HG02852 (cell line): Measurements from ENCODE around the gene AFF3.

Experiments used
- ATAC-seq: cut with Tn5 transposase; IDR thresholded peaks from one replicate; pipeline ENCODE4 v1.9.1; 2021; ENCODE audit warnings: mild to moderate bottlenecking, moderate library complexity; ENCODE audit not compliant: unreplicated experiment

Gene AFF3

GRCh38 chr2:99623035-99623434 lies 519.4 kb downstream of the AFF3 start:
- ATAC-seq, result no peak

GRCh38 chr2:99622534-99622933 lies 519.9 kb downstream of the AFF3 start:
- ATAC-seq, result no peak

- no peak for ATAC-seq
Observed at GRCh38 chr2:99621774-99622173, 520.6 kb downstream of the AFF3 start.

- ATAC-seq, result no peak
Observed at GRCh38 chr2:99621106-99621505, 521.3 kb downstream of the AFF3 start.

- no peak for ATAC-seq
Observed at GRCh38 chr2:99619151-99619550, 523.2 kb downstream of the AFF3 start.

GRCh38 chr2:99618579-99619097 lies 523.8 kb downstream of the AFF3 start:
- no peak for ATAC-seq

GRCh38 chr2:99617811-99618210 lies 524.6 kb downstream of the AFF3 start:
- ATAC-seq, result no peak

- ATAC-seq, result no peak
Observed at GRCh38 chr2:99615247-99615771, 527.1 kb downstream of the AFF3 start.

GRCh38 chr2:99613980-99614379 lies 528.4 kb downstream of the AFF3 start:
- no peak for ATAC-seq

- no peak for ATAC-seq
Observed at GRCh38 chr2:99611786-99612185, 530.6 kb downstream of the AFF3 start.

- ATAC-seq, result no peak
Observed at GRCh38 chr2:99611034-99611433, 531.4 kb downstream of the AFF3 start.

GRCh38 chr2:99609851-99610381 lies 532.5 kb downstream of the AFF3 start:
- ATAC-seq, result no peak

- ATAC-seq, result no peak
Observed at GRCh38 chr2:99608861-99609260, 533.5 kb downstream of the AFF3 start.

- no peak for ATAC-seq
Observed at GRCh38 chr2:99607861-99608491, 534.4 kb downstream of the AFF3 start.

GRCh38 chr2:99607454-99607853 lies 534.9 kb downstream of the AFF3 start:
- ATAC-seq, result no peak

- no peak for ATAC-seq
Observed at GRCh38 chr2:99605036-99605435, 537.4 kb downstream of the AFF3 start.

- no peak for ATAC-seq
Observed at GRCh38 chr2:99602476-99602875, 539.9 kb downstream of the AFF3 start.

GRCh38 chr2:99600981-99601651 lies 541.3 kb downstream of the AFF3 start:
- ATAC-seq, result no peak

GRCh38 chr2:99598441-99598840 lies 543.9 kb downstream of the AFF3 start:
- ATAC-seq, result no peak

- no peak for ATAC-seq
Observed at GRCh38 chr2:99597616-99598015, 544.8 kb downstream of the AFF3 start.

GRCh38 chr2:99595373-99595772 lies 547.0 kb downstream of the AFF3 start:
- ATAC-seq, result no peak
